GM18517 (cell line): ENCODE measurements around the gene DLEC1.
"Not testable (repeated sequence)": the region's sequence is repeated elsewhere in the genome, so short reads cannot be mapped to it uniquely, and the experiment has no call there.

Experiments used
- ATAC-seq: cut with Tn5 transposase; IDR thresholded peaks from one replicate; pipeline ENCODE4 v1.9.1; 2021; ENCODE audit warnings: mild to moderate bottlenecking, moderate library complexity; ENCODE audit not compliant: unreplicated experiment

DLEC1 gene

DNA sequence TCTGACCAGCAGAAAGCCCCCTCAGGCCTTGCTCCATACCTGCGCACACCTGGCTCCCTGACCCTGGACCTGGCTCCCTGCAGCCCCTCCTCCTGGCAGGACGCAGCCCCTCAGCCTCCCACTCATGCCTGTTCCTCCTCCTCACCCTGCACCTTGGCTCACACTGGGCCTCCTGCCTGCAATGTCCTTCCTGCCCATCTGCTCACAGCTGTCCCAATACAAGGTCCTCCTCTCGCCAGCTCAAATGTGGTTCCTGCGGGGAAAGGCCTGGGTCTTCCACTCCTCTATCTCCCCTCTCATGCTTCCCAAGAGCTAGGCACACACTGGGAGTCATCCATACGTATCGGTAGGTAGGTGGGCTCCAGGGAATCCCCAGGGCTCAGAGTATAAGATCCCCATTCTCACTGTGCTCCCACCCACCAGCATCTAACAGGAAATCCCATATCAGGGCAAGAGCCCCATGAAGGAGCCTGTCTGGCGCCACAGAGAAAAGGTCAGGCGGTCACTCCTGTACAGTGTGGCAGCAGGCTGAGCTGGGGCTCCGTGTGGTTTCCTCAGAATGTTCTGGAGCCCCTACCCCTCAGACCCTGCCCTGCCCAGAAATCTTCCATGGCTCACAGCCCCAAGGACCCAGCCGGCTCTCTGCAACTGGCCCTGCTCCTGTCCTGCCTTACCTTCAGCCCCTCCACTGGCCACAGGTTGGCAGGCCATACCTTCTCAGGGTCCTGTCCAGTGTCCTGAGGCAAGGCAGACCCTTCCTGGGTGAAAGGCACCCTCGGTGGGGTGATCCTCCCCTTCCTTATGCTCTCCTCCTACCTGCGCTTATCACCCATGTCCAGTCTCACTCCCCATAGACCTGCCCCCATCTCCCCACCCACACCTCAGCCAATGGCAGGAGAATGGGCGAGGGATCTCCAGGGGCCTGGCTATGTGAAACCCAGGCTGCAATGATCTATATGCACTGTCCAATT lies 20.4 kb upstream of the DLEC1 start:
- ATAC-seq: no peak

DNA sequence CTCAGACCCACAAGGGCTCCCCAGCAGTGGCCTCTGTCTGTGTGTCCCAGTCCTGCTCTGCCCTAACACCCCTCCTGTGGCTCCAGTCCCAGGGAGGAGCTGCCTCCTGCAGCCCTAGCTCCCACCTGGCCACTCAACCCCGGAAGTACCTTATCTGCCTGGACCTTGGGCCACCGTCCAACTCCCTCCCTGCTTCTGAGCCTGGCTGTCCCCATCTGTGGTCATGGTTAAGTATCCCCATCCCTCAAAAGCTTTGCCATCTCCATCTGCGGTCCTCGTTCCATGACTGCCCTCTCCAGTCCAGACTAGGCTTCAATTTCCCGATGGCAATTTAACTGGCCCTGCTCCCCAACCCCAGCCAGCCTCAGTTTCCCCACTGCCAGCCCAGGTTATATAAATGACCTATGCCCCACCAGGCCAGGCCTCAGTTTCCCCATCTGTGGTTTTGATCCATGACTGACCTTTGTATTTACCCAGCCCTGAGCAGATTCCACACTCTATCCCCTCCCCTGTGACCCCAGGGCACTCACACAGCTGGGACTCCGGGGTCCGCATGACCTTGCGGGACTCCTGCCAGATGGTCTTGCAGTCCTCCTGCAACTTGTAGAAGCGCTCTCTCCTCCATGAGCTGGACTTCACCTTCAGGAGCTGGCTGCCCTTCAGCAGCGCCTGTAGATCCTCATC lies 19.2 kb upstream of the DLEC1 start:
- no peak for ATAC-seq

- ATAC-seq: no peak
Measured at GRCh38 chr3:38020342-38020726, 18.7 kb upstream of the DLEC1 start.

DNA sequence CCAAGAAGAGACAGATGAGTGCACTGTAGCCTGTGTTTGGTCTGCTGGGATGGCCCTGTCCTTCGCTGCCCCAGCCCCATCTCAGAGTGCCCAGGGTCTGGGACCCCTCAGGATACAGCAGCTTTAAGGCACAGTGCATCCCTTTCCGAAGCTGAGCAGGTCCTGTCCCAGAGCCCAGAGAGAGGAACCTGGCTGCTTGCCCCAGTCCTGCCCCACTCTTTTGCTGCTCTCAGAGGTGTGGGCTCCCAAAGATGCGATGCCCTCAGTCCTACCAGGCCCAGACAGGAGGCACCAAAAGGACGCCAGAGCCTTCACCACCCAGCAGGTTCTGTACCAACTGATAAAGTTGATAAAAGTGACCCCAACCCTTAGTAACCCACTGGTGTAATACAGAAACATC lies 17.8 kb upstream of the DLEC1 start:
- no peak for ATAC-seq

GRCh38 chr3:38022301-38022700 lies 16.7 kb upstream of the DLEC1 start:
- ATAC-seq: no peak

DNA sequence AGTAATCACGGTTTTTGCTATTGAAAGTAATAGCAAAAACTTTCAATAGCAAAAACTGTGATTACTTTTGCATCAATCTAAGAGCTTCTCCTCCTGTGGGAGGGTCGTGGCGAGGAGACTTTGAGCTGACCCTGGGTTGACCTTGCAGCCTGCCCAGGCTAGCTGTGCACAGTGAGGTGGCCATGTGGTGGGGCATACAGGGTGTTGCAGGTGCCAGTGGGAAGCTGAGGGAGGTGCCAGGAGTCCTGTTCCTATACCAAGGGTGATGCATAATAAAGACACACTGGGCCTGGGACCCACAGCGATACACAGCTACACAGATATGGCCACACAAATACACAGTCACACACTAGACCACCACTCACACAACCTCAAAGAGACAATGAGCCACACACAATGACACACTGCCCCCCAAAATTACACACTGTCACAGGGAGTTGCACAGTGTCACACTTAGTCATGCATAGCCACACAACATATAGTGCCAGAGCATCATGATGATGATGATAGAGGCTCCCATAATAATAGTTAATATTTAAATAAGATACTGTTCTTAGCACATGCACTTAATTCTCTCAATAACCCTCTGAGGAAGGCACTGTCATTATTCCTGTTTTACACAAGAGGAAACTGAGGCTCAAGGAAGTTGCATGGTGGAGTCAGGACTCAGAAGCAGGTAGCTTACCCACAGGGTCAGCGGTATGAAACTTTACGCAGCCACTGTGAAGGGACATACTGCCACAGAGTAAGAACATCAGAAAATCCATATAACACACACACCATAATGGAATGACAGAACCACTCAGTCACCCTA lies 15.9 kb upstream of the DLEC1 start:
- ATAC-seq: no peak

- no peak for ATAC-seq
Measured at GRCh38 chr3:38026856-38027255, 12.2 kb upstream of the DLEC1 start.

GRCh38 chr3:38027466-38028465 lies 11.2 kb upstream of the DLEC1 start:
- ATAC-seq: no peak

DNA sequence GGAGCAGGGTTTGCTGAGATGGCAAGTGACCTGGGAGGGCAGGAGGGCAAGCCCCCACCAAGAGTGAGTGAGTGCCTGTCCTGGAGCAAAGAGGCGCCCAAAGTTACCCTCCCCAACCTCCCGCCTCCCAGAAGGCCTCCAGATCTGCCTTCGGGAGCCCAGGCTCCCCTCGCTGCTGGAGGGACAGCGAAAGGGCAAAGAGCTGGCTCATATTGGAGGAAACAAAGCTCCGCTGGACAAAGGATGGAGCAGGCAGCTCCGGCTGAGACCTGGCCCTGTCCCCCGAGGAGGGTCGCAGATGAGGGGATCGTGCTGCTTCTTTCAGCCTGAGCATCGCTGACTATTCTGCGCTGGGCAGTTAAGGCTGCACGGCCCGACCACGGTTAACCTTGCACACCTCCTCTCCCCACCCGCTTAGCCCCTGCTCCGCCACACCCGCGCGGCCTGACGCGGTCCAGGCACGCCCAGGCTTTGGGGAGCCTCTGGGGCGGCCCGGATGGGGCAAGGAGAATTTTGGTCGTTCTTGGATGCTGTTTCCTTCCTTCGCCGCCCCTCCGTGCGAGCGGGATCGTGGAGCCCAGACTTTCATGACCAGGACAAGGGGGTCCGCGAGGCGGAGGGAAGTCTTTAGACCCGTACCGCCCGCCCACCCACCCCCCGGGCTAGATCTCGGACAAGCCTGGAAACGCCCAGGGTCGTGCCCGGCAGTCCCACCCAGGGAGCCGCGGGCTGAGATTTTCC lies 10.2 kb upstream of the DLEC1 start:
- no peak for ATAC-seq

DNA sequence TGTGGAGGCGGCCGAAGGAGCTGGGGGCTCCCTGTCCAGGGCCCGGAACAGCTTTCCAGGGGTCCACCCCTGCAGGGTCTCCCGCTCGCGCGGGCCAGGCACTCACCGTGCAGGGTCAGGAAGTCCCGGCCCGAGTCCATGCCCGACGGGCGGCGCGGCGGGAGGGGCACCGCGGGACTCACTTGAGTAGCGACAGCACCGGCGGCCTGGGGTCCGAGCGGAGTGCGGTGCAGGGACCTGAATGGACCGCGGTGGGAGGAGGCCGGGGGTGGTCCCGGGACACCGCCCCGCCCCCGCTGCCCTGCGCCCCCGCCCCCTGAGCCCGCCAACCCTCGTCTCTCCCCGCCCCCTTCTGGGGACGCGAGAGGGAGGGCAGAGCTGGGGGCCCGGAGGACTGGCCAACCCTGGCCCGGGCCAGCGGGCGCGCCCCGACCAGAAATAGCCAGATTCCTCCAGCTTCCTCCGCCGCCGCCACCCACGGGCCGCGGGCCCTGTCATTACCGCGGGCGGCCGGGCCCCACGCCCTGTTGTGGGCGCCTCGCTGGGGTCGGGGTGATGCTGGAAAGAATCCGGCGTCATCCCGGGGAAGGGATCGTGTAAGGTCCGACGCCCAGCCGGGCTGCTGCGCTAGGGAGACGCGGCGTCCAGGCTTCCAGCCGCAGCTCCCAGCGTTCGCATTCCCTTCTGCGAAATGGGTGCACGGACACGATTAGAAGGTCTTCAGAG lies 9.4 kb upstream of the DLEC1 start, which contains the start of gene PLCD1:
TSS of gene PLCD1 (minus strand) at position 243 of the 726 bp plus-strand sequence. CDS start at position 140, 103 bp downstream.
- no peak for ATAC-seq

GRCh38 chr3:38030126-38031021 lies 8.6 kb upstream of the DLEC1 start:
- no peak for ATAC-seq

DNA sequence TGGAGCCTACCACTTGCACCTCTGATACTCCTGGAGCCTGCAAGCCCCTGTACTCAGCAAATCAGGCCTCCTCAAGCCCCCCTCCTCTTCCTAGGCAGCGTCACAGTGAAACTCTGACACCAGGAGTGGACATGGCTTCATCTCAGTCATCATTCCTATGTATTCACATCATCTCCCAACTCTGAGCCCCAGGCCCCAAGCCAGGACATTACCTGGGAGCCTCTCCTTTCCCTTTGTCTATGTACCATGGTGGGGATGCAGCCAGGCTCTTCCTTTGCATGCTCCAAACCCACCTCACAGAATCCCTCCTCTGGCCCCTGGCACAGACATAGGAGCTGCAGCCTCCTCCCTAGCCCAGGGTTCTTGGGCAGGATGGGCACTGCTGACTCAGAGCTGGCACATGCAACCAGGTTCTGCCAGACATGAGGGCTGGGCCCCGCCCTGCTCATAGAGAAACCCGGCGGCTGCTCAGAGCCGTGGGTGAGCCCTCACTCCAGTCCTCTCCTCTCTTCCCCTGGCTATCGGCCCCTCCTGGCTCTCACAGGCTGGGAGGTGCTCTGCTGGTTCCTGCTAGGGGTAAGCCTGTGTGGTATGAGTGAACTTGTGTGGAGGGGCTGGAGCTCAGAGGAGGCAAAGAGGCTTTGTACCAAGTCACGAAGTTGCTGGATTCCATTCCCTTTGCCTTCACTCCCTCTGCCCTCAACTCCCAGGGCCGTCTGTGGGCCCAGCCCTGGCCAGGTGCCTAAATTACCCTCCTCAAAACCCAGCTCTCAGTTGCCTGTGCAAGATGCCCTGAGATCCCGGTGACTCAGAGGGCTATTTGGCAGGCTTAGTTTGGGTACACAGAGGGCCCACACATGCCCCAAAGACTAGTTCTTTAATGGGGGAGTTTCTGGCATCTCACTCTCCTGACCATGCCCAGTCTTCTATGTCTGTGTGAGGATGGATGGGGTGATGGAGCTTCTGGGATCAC lies 7.7 kb upstream of the DLEC1 start:
- ATAC-seq: no peak

DNA sequence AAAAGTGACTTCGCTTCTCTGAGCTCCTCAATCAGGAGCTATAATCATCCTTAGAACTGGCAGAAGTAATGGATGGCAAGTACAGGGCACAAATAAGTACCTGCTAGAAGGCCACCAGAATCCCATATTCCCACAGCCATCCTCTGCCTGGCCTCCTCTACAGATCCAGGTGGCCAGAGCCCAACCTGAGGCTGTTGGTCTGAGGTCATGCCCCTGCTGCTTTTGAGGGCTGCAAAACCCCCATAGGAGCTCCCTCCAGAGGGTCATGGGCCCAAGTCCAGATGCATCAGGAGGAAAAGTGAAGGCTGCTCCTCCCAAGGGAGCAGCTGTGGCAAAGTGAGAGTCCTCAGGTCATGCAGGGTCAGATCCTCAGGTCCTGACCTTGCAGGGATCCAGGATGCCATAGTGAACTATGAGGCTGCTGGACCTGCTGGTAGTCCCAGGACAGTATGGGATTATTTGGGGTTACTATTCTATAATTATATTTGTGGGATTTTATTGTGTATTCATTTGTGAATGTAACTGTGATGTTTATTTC lies 6.6 kb upstream of the DLEC1 start:
- ATAC-seq: no peak

- not testable (repeated sequence) for ATAC-seq
Measured at GRCh38 chr3:38033586-38033985, 5.4 kb upstream of the DLEC1 start.

GRCh38 chr3:38034335-38034734 lies 4.7 kb upstream of the DLEC1 start:
- not testable (repeated sequence) for ATAC-seq

DNA sequence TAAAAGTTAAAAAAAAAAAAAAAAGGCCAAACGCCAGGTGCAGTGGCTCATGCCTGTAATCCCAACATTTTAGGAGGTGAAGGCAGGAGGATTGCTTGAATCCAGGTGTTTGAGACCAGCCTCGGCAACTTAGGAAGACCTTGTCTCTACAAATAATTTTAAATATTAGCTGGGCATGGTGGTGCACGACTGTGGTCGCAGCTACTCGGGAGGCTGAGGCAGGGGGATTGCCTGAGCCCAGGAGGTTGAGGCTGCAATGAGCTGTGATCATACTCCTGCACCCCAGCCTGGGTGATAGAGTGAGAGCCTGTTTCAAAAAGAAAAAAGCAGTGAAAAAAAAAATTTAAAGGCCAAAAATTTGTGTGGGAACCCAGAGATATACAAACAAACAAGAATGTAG lies 2.7 kb upstream of the DLEC1 start:
- ATAC-seq: no peak
